Lower leg skin (tissue), 4 donors: ENCODE measurements around the gene NRAS. TPM values are rescaled to one million over a fixed set of nuclear protein-coding genes. Genes with fewer than 3 reads are reported as not detected.

Experiments used
- DNase-seq, 2 donors: peaks; one replicate each; pipeline ENCODE4 v3.0.0-alpha.2; 2019; ENCODE audit warnings: low spot score in 2 of 2
- H3K4me3 ChIP-seq: fragments of 200-600 bp; sonication (generic); 2 replicates; pipeline ENCODE4 v1.5.1; 2017; ENCODE audit warnings: mild to moderate bottlenecking, low read depth; ENCODE audit not compliant: poor library complexity, severe bottlenecking
- POLR2A ChIP-seq, 2 donors: fragments of 450-650 bp; IDR thresholded peaks; one replicate each; pipeline ENCODE4 v1.6.1; 2016 to 2017; ENCODE audit warnings: antibody characterized with exemption in 2 of 2, mild to moderate bottlenecking in 1 of 2, moderate library complexity in 1 of 2
- WGBS, 2 donors: methylation state at CpG; one replicate each; pipeline ENCODE4 v1.1.5; 2018; 5-methylcytosine and 5-hydroxymethylcytosine counted together
- intact Hi-C: fragments of 100-400 bp; cut with DNase I; formaldehyde crosslinking; loops from one replicate; pipeline ENCODE4 v1.15.0; 2023; ENCODE audit warnings: low total_unique reads
- total RNA-seq, 4 donors: library from RNA; depleted of rRNA; stranded (reverse); fragments of >200 nt; gene quantifications; one replicate each; pipeline ENCODE4 v1.1.0, GENCODE V29; 2016
- TF ChIP-seq, protein P1 (sequence below), 3 donors: fragments of 450-650 bp; IDR thresholded peaks; one replicate each; pipeline ENCODE4 v1.5.1; 2016; ENCODE audit warnings: antibody characterized with exemption in 3 of 3, mild to moderate bottlenecking in 3 of 3, moderate library complexity in 2 of 3

NRAS gene
- total RNA-seq, 4 donors from 2014 or later, result 19.6 to 40.0 (median 33.2) TPM

DNA sequence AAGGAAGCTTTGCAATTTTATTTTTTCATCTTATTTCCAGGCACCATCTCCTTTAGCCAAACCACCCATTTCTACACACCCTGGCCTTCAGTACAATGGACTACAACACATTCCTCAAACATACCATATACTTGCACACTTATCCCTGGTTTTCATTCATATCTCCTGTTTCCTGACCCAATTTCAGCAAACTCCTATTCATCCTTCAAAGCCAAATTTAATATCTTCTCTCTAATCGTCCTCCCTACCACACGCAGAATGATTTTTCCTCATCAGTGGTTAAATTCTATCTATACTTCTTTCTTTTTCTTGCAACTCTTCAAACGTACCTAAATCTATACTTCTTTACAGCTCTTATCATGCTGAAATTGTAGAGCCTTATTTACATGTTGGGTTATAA is 49.6 kb downstream of the NRAS start:
- H3K4me3 ChIP-seq, result no peak overlapping the region
- no peak for TF ChIP-seq POLR2A (IDR thresholded peaks at IDR 0.05)
- TF ChIP-seq, protein P1, sequence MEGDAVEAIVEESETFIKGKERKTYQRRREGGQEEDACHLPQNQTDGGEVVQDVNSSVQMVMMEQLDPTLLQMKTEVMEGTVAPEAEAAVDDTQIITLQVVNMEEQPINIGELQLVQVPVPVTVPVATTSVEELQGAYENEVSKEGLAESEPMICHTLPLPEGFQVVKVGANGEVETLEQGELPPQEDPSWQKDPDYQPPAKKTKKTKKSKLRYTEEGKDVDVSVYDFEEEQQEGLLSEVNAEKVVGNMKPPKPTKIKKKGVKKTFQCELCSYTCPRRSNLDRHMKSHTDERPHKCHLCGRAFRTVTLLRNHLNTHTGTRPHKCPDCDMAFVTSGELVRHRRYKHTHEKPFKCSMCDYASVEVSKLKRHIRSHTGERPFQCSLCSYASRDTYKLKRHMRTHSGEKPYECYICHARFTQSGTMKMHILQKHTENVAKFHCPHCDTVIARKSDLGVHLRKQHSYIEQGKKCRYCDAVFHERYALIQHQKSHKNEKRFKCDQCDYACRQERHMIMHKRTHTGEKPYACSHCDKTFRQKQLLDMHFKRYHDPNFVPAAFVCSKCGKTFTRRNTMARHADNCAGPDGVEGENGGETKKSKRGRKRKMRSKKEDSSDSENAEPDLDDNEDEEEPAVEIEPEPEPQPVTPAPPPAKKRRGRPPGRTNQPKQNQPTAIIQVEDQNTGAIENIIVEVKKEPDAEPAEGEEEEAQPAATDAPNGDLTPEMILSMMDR (IDR thresholded peaks at IDR 0.05), result no peak
- 93 to 95% methylated on average over 3 of the region's 3 CpGs for WGBS, 2 donors
- no peak for DNase-seq
- intact Hi-C loops, result no loop called here

DNA sequence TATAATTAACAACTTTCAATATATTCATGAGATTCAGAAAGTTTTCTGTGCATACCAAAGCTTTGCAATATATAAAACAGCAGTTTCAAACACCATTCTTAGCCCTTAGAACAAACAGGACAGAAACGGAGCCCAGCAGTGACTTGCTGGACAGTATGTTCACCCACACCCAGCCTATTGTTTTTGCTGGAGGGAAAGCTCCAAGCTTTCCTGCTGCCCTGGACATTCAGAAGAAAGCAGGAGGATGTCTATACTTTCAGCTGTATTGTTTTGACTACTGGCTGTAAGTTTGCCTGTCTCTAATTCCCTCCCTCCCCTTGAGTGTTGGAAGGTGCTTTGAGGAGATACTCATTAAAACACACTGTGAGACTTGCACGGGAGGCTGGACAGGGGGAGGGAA is 56.3 kb downstream of the NRAS start:
- TF ChIP-seq, protein P1 (IDR thresholded peaks at IDR 0.05), result no peak
- WGBS, 2 donors, result 35 to 50% methylated on average over 2 of the region's 2 CpGs
- no peak overlapping the region for H3K4me3 ChIP-seq
- intact Hi-C loops, result no loop called here
- DNase-seq, result no peak

Other genes with a start within 250 kb of the NRAS start
- gene TRIM33, start 205.6 kb downstream of the NRAS start, total RNA-seq, result 10 to 100 TPM; 37.5 to 48.6 (median 41.1) TPM
- gene BCAS2, start 135.2 kb downstream of the NRAS start, total RNA-seq, result 10 to 100 TPM; 30.0 to 38.6 (median 36.0) TPM
- 10 to 100 TPM; 43.0 to 61.2 (median 52.5) TPM for gene DENND2C, start 46.7 kb downstream of the NRAS start, total RNA-seq
- gene AMPD1, start 21.2 kb downstream of the NRAS start, total RNA-seq, result not detected
- gene CSDE1, start 41.2 kb upstream of the NRAS start, total RNA-seq, result 1,000 to 10,000 TPM in 1 of 4 donors, 100 to 1,000 TPM in 3; 342 to 1,039 (median 551) TPM
- 10 to 100 TPM; 47.5 to 57.4 (median 55.4) TPM for gene SIKE1, start 63.9 kb upstream of the NRAS start, total RNA-seq
- gene SYCP1, start 138.1 kb upstream of the NRAS start, total RNA-seq, result under 1 TPM in 1 of 4 donors, not detected in 3; 0.29 TPM